CD4-positive, alpha-beta memory T cell (primary cell): ENCODE data around the gene MYT1. TPM values are rescaled to one million over a fixed set of nuclear protein-coding genes. Genes with fewer than 3 reads are reported as not detected.

Experiments used
- CTCF ChIA-PET: fragments of 350-600 bp; sonication (Branson Sonifier 250); formaldehyde crosslinking; loops from one replicate; lab custom pipeline; 2021; ENCODE audit warnings: inconsistent platforms; ENCODE audit not compliant: partially characterized antibody; lab: Charles Lee
- POLR2A ChIA-PET: fragments of 350-600 bp; sonication (Branson Sonifier 250); formaldehyde crosslinking; loops from one replicate; lab custom pipeline; 2021; ENCODE audit not compliant: partially characterized antibody; lab: Charles Lee
- DNase-seq, 5 donors: peaks; one replicate each; pipeline versions ENCODE4 v3.0.0 to v3.0.0-alpha.2; 2020 to 2022; ENCODE audit warnings: mixed read lengths in 1 of 5
- H3K27ac ChIP-seq: one replicate; pipeline ENCODE4 v1.7.0; 2013; ENCODE audit warnings: low read depth, low read length
- H3K27me3 ChIP-seq: 2 replicates; pipeline ENCODE4 v1.7.0; 2013; ENCODE audit warnings: mild to moderate bottlenecking, low read length, moderate library complexity; ENCODE audit not compliant: insufficient read depth
- H3K36me3 ChIP-seq: 2 replicates; pipeline ENCODE4 v1.7.0; 2013; ENCODE audit warnings: mild to moderate bottlenecking, low read length, moderate library complexity; ENCODE audit not compliant: insufficient read depth
- H3K4me1 ChIP-seq: 2 replicates; pipeline ENCODE4 v1.7.0; 2013; ENCODE audit warnings: mild to moderate bottlenecking, low read length, moderate library complexity; ENCODE audit not compliant: insufficient read depth
- H3K4me3 ChIP-seq, 2 donors: one replicate each; pipeline ENCODE4 v1.7.0; 2013; ENCODE audit warnings: low read length in 2 of 2, mild to moderate bottlenecking in 1 of 2
- H3K9me3 ChIP-seq, 2 donors: one replicate each; pipeline ENCODE4 v1.7.0; 2013; ENCODE audit warnings: low read length in 2 of 2, control low read depth in 1 of 2; ENCODE audit not compliant: control insufficient read depth in 1 of 2
- H3K27ac Mint-ChIP-seq, 7 donors: one replicate each; pipeline ENCODE4 v1.8.0; 2020 to 2021; ENCODE audit warnings: mixed read lengths in 7 of 7, mild to moderate bottlenecking in 6 of 7, inconsistent platforms in 3 of 7, moderate library complexity in 3 of 7
- H3K27me3 Mint-ChIP-seq, 2 donors: one replicate each; pipeline ENCODE4 v1.8.0; 2020 to 2021; ENCODE audit warnings: mixed read lengths in 2 of 2
- H3K36me3 Mint-ChIP-seq, 2 donors: one replicate each; pipeline ENCODE4 v1.8.0; 2020 to 2021; ENCODE audit warnings: mixed read lengths in 2 of 2, inconsistent platforms in 1 of 2, mild to moderate bottlenecking in 1 of 2
- H3K4me1 Mint-ChIP-seq, 4 donors: one replicate each; pipeline ENCODE4 v1.8.0; 2020 to 2021; ENCODE audit warnings: mixed read lengths in 4 of 4, mild to moderate bottlenecking in 1 of 4
- H3K4me3 Mint-ChIP-seq, 8 donors: one replicate each; pipeline ENCODE4 v1.8.0; 2020 to 2021; ENCODE audit warnings: mixed read lengths in 8 of 8, mild to moderate bottlenecking in 7 of 8, moderate library complexity in 6 of 8, inconsistent platforms in 3 of 8
- H3K9me3 Mint-ChIP-seq, 8 donors: one replicate each; pipeline ENCODE4 v1.8.0; 2020 to 2021; ENCODE audit warnings: mixed read lengths in 8 of 8, mild to moderate bottlenecking in 5 of 8, inconsistent platforms in 3 of 8, moderate library complexity in 1 of 8
- intact Hi-C: fragments of 100-400 bp; cut with micrococcal nuclease; formaldehyde crosslinking; loops from one replicate; pipeline ENCODE4 v1.15.1; 2023
- polyA plus RNA-seq, 2 donors: library from polyadenylated mRNA; unstranded; fragments of 300-500 nt; fragmentation: Illumina TruSeq; gene quantifications; one replicate each; pipeline ENCODE4 v1.2.3, GENCODE V29; 2021
- total RNA-seq, 2 experiments: library from RNA; stranded (reverse); gene quantifications; one replicate each; pipeline ENCODE4 v1.2.3, GENCODE V29; 2021

Gene MYT1
- total and polyA plus RNA-seq, 4 experiments from 2014 or later: not detected

DNA sequence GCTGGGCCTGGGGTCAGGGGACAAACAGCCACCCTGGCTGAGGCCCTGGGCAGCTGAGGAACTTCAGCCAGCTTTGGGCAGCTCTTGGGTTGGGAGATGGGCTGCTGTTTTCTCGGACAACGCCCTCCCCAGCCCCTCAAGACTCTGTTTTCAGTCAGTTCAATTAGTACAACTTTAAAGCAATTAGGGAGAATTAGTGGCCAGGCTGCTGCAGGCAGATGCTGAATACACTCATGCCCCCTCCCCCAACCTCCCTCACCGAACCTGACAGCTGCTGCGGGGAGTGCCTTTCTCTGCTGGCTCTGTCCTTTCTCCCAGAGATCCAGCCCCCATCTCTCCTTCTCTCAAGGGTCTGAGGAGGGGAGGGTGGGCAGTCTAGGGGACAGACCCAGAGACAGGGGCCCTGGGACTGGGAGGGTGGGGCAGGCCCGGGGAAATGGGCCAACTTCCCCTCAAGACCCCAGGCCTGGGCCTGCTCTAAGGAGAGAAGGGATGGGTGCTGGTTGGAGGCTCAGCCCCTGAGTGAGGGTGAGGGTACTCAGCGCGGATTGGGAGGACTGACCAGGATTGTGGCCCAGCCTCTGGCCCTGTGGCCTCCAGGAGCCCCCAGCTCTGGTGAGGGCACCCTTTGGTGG, 17.8 kb upstream of the MYT1 start:
- no peaks in the 10 kb centered on the region for H3K9me3 ChIP-seq
- CTCF ChIA-PET: no interaction called here
- intact Hi-C loops: no loop called here

DNA sequence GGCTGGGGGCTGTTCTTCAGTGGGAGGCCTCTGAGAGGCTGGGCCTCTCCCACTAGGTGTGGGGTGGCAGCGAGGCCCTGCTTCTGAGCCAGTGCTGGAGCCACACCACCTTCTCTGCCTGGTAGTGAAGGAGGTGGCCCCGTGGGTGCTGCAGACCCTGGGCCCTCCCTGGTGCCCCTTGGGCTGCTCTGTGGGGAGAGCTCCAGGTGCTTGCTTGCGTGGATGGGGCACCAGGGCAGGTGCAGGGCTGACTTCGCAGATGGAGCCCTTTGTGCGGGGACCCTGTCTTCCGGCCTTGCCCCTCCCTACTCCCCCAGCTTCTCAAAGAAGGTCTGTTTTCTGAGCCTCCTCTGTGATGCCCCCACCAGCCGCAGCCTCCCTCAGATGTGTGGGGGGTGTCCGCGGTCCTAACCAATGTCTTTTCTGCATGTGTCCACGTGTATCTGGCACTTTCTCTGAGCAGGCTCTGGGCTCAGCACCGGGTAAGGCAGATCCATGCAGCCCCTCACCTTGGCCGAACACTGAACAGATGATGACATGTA, 17.2 kb upstream of the MYT1 start:
- DNase-seq: no peak
- no peak overlapping the region for H3K4me3 Mint-ChIP-seq
- H3K27ac Mint-ChIP-seq: no peak overlapping the region
- Histone ChIP-seq H3K4me3 (no peak overlapping the region), H3K27me3 (no peaks in the 10 kb centered on the region), H3K27ac (no peak overlapping the region), H3K9me3 (no peaks in the 10 kb centered on the region), H3K4me1 (no peaks in the 10 kb centered on the region), H3K36me3 (no peaks in the 10 kb centered on the region)
- peaks cover 0 to 13% (median 9%) of the 10 kb centered on the region in 8 donors for H3K9me3 Mint-ChIP-seq
- CTCF ChIA-PET: no interaction called here
- POLR2A ChIA-PET: no interaction called here
- intact Hi-C loops: no loop called here
- H3K36me3 Mint-ChIP-seq: no peaks in the 10 kb centered on the region
- peaks cover 5 to 7% of the 10 kb centered on the region in 2 donors for H3K27me3 Mint-ChIP-seq
- peaks cover 0 to 3% (median under 1%) of the 10 kb centered on the region in 4 donors for H3K4me1 Mint-ChIP-seq

More for the DNA sequence above, 17.8 kb upstream of the MYT1 start:
- Histone ChIP-seq H3K27ac (no peak overlapping the region), H3K36me3 (no peaks in the 10 kb centered on the region), H3K4me3 (no peak overlapping the region), H3K4me1 (no peaks in the 10 kb centered on the region), H3K27me3 (no peaks in the 10 kb centered on the region)
- POLR2A ChIA-PET: no interaction called here
- Mint-ChIP-seq H3K36me3 (no peaks in the 10 kb centered on the region), H3K4me3 (no peak overlapping the region), H3K27ac (no peak overlapping the region), H3K4me1 (peaks cover 0 to 4% (median under 1%) of the 10 kb centered on the region in 4 donors), H3K27me3 (peaks cover 5 to 7% of the 10 kb centered on the region in 2 donors), H3K9me3 (peaks cover 0 to 13% (median 9%) of the 10 kb centered on the region in 8 donors)
- DNase-seq: no peak

DNA sequence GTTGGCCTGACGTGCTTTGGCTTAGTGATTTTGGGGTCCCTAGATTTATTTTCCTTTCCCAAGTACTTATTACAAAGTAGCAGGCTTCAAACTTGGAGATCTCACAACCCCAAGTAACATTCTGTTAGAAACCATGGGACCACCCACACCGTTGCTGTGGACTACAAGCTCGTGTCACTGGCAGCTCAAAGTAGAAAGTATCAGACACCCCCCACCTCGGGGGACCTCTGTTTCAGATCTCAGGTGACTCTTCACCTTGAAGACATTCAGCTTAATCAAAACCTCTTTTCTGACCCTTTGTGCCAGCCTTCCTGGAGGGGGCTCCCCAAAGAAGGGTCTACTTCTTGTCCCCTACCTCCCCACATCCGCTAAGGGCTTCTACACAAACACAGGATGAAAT, 15.7 kb upstream of the MYT1 start:
- no peaks in the 10 kb centered on the region for H3K4me1 ChIP-seq
- ChIA-PET CTCF (interaction anchor here (1.5 kb wide), 1 partner anchor 28 kb away, joined by 5 read pairs; no protein-coding TSS in a partner anchor), POLR2A (no interaction called here)
- Mint-ChIP-seq H3K4me1 (peaks cover 0 to 1% (median 0%) of the 10 kb centered on the region in 4 donors), H3K27ac (no peak overlapping the region), H3K36me3 (no peaks in the 10 kb centered on the region), H3K9me3 (peaks cover 0 to 13% (median 9%) of the 10 kb centered on the region in 8 donors), H3K4me3 (no peak overlapping the region), H3K27me3 (peaks cover 3 to 6% of the 10 kb centered on the region in 2 donors)
- no peaks in the 10 kb centered on the region for H3K36me3 ChIP-seq
- no peak overlapping the region for H3K4me3 ChIP-seq
- DNase-seq: no peak
- intact Hi-C loops: no loop called here
- H3K9me3 ChIP-seq: no peaks in the 10 kb centered on the region
- no peak overlapping the region for H3K27ac ChIP-seq
- no peaks in the 10 kb centered on the region for H3K27me3 ChIP-seq

DNA sequence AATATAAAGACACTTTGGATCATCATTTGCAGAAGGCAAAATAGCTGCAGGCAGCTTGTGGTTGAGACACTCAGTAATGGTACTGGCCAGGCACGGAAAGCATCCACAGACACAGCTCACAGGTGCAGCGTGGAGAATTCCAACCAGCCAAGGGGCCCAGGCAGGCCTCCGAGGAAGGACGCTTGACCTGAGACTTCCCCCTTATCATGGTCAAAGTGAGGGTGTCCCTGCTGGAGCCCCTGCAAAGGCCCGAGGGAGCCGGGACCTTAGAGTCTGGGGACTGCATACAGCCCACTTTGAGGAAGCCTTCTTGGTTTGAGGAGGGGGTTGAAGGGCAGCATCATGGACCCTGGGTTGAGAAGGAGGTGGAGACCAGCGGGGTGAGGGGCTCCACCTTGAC, 15.1 kb upstream of the MYT1 start:
- no peak overlapping the region for H3K27ac ChIP-seq
- no peak for DNase-seq
- H3K9me3 Mint-ChIP-seq: peaks cover 0 to 12% (median 9%) of the 10 kb centered on the region in 8 donors
- H3K27me3 Mint-ChIP-seq: peaks cover 3 to 6% of the 10 kb centered on the region in 2 donors
- H3K4me1 Mint-ChIP-seq: peaks cover 0 to 1% (median 0%) of the 10 kb centered on the region in 4 donors
- H3K36me3 ChIP-seq: no peaks in the 10 kb centered on the region
- CTCF ChIA-PET: interaction anchor here (0.6 to 1.5 kb wide), 2 partner anchors 28 to 712 kb away, joined by 3 to 5 read pairs; no protein-coding TSS in a partner anchor
- H3K27ac Mint-ChIP-seq: no peak overlapping the region
- H3K27me3 ChIP-seq: no peaks in the 10 kb centered on the region
- H3K4me1 ChIP-seq: no peaks in the 10 kb centered on the region
- no peaks in the 10 kb centered on the region for H3K36me3 Mint-ChIP-seq
- no peak overlapping the region for H3K4me3 ChIP-seq
- intact Hi-C loops: no loop called here
- H3K4me3 Mint-ChIP-seq: no peak overlapping the region
- no peaks in the 10 kb centered on the region for H3K9me3 ChIP-seq
- POLR2A ChIA-PET: no interaction called here

DNA sequence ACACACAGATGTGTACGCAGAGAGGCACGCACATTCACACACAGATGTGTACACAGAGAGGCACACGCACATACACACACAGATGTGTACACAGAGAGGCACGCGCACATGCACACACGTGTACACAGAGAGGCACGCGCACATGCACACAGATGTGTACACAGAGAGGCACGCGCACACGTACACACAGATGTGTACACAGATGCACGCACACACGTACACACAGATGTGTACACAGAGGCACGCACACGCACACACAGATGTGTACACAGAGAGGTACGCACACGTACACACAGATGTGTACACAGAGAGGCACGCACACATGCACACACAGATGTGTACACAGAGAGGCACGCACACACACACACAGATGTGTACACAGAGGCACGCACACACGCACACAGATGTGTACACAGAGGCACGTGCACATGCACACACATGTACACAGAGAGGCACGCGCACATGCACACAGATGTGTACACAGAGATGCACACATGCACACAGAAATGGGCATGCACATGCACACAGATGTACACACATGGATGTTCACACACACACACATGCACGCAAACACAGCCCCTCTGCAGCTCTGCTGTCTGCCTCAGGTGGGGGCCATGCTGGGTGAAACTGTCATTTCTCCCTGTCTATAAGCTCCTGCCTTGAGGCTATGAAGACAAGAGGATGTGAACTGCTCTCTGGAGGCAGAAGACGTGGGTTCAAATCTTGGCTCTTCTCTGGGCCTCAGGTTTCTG, 14.3 kb upstream of the MYT1 start:
- no peak overlapping the region for H3K4me3 Mint-ChIP-seq
- H3K4me1 ChIP-seq: no peaks in the 10 kb centered on the region
- peak overlapping the region in 2 of 7 donors; percentile 37 to 61 for H3K27ac Mint-ChIP-seq
- POLR2A ChIA-PET: no interaction called here
- H3K36me3 Mint-ChIP-seq: no peaks in the 10 kb centered on the region
- H3K27ac ChIP-seq: no peak overlapping the region
- no peak overlapping the region for H3K4me3 ChIP-seq
- peaks cover 0 to 6% (median 3%) of the 10 kb centered on the region in 8 donors for H3K9me3 Mint-ChIP-seq
- no peak for DNase-seq
- no peaks in the 10 kb centered on the region for H3K9me3 ChIP-seq
- CTCF ChIA-PET: no interaction called here
- H3K27me3 ChIP-seq: no peaks in the 10 kb centered on the region
- no peaks in the 10 kb centered on the region for H3K36me3 ChIP-seq
- H3K27me3 Mint-ChIP-seq: peaks cover 3 to 4% of the 10 kb centered on the region in 2 donors
- intact Hi-C loops: no loop called here
- no peaks in the 10 kb centered on the region for H3K4me1 Mint-ChIP-seq

DNA sequence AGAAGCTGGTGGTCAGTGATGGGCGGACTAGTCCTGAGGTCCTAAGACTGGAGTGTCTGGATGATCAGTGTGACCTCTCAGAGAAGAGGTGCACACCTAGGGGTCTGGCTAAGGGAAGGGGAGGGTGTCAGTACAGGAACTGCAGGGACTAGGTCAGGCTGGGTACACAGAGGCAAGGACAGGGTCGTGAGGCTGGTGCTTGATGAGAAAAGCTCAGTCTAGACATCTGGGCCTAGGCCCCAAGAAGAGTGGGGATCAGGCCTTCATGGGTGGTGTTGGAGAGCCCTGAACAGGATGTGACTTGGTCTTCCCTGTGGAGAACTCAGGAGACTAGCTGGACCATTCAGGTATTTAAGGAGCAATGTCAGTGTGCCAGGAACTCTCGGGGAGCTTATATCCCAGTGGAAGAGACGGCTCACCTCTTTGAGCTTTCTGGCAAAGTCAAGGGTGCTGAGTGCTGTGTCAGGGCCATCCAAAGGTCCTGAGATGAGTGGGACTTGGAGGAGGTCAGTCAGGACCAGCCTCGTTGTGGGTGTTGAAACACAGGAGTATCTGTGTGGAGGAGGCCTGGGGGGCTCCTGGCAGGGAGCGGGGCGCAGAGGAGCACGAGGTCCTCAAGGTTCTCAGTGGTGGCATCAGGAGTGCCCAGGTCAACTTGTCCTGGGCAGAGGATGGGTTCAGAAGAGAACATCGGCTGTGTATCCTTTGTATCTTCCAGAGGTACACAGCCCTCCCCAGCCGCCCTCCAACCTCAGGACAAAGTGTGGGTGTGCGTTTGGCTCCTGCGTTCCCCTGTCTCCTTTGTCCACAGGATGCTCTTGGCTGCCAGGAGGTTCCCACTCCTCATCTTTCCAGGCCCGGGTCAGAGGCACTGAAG, 13.3 kb upstream of the MYT1 start:
- DNase-seq: no peak
- Mint-ChIP-seq H3K4me1 (no peaks in the 10 kb centered on the region), H3K36me3 (no peaks in the 10 kb centered on the region), H3K27ac (peak overlapping the region in 2 of 7 donors; percentile 6 to 61), H3K9me3 (peaks cover 0 to 2% (median 0%) of the 10 kb centered on the region in 8 donors), H3K4me3 (no peak overlapping the region), H3K27me3 (peaks cover 3 to 4% of the 10 kb centered on the region in 2 donors)
- ChIA-PET CTCF (no interaction called here), POLR2A (no interaction called here)
- H3K27me3 ChIP-seq: no peaks in the 10 kb centered on the region
- intact Hi-C loops: no loop called here
- no peaks in the 10 kb centered on the region for H3K4me1 ChIP-seq
- no peaks in the 10 kb centered on the region for H3K9me3 ChIP-seq
- no peak overlapping the region for H3K27ac ChIP-seq
- H3K36me3 ChIP-seq: no peaks in the 10 kb centered on the region
- no peak overlapping the region for H3K4me3 ChIP-seq
